H9 (cell line): ENCODE data around the gene STIMATE. TPM values are rescaled to one million over a fixed set of nuclear protein-coding genes. Genes with fewer than 3 reads are reported as not detected.

Source experiments
- DNase-seq: peaks from one replicate; pipeline ENCODE4 v3.0.0-alpha.2; 2017
- H2AFZ ChIP-seq: one replicate; pipeline ENCODE4 v1.6.1; 2013; ENCODE audit warnings: mild to moderate bottlenecking, low read length, control low read depth, moderate library complexity
- H2AK5ac ChIP-seq: 2 replicates; pipeline ENCODE4 v1.6.1; 2013; ENCODE audit warnings: low read length, control low read depth, mixed read lengths; ENCODE audit not compliant: insufficient read length
- H2BK120ac ChIP-seq: one replicate; pipeline ENCODE4 v1.6.1; 2013; ENCODE audit warnings: low read depth, mild to moderate bottlenecking, low read length, control low read depth, inconsistent platforms; ENCODE audit not compliant: poor library complexity, severe bottlenecking
- H2BK12ac ChIP-seq: 2 replicates; pipeline ENCODE4 v1.6.1; 2013; ENCODE audit warnings: low read length, control low read depth, mixed read lengths, low read depth; ENCODE audit not compliant: insufficient read length
- H2BK15ac ChIP-seq: 2 replicates; pipeline ENCODE4 v1.6.1; 2013; ENCODE audit warnings: low read depth, low read length, control low read depth
- H2BK20ac ChIP-seq: one replicate; pipeline ENCODE4 v1.6.1; 2013; ENCODE audit warnings: low read depth, mild to moderate bottlenecking, low read length, control low read depth, inconsistent platforms; ENCODE audit not compliant: poor library complexity, severe bottlenecking
- H2BK5ac ChIP-seq: 2 replicates; pipeline ENCODE4 v1.6.1; 2013; ENCODE audit warnings: low read length, control low read depth, mixed read lengths; ENCODE audit not compliant: insufficient read length
- H3K14ac ChIP-seq: 2 replicates; pipeline ENCODE4 v1.6.1; 2013; ENCODE audit warnings: low read length, control low read depth; ENCODE audit not compliant: insufficient read depth
- H3K18ac ChIP-seq: 2 replicates; pipeline ENCODE4 v1.6.1; 2013; ENCODE audit warnings: low read depth, mild to moderate bottlenecking, mixed read lengths, low read length, control low read depth; ENCODE audit not compliant: insufficient read length
- H3K23ac ChIP-seq: 2 replicates; pipeline ENCODE4 v1.6.1; 2013; ENCODE audit warnings: low read length, control low read depth, mixed read lengths, low read depth; ENCODE audit not compliant: insufficient read length
- H3K23me2 ChIP-seq: 2 replicates; pipeline ENCODE4 v1.6.1; 2013; ENCODE audit warnings: low read depth, mild to moderate bottlenecking, mixed read lengths, low read length, control low read depth; ENCODE audit not compliant: insufficient read length, poor library complexity, severe bottlenecking
- H3K27ac ChIP-seq: 2 replicates; pipeline ENCODE4 v1.5.1; 2013; ENCODE audit warnings: low read length, control low read depth, mixed read lengths, low read depth; ENCODE audit not compliant: insufficient read length
- H3K27me3 ChIP-seq: 2 replicates; pipeline ENCODE4 v1.6.1; 2013; ENCODE audit warnings: low read length, control low read depth, inconsistent platforms; ENCODE audit not compliant: insufficient read depth
- H3K4ac ChIP-seq: 2 replicates; pipeline ENCODE4 v1.6.1; 2013; ENCODE audit warnings: low read depth, mild to moderate bottlenecking, control low read depth, inconsistent platforms, low read length, moderate library complexity
- H3K4me1 ChIP-seq: 2 replicates; pipeline ENCODE4 v1.6.1; 2013; ENCODE audit warnings: low read length, control low read depth, inconsistent platforms; ENCODE audit not compliant: insufficient read depth
- H3K4me2 ChIP-seq: 2 replicates; pipeline ENCODE4 v1.6.1; 2013; ENCODE audit warnings: low read length, control low read depth, mixed read lengths; ENCODE audit not compliant: insufficient read length, insufficient read depth
- H3K56ac ChIP-seq: 2 replicates; pipeline ENCODE4 v1.6.1; 2013; ENCODE audit warnings: low read depth, mild to moderate bottlenecking, mixed read lengths, low read length, control low read depth; ENCODE audit not compliant: insufficient read length
- H3K79me1 ChIP-seq: 2 replicates; pipeline ENCODE4 v1.6.1; 2013; ENCODE audit warnings: low read depth, mild to moderate bottlenecking, moderate library complexity, low read length, control low read depth, inconsistent platforms; ENCODE audit not compliant: insufficient read depth, poor library complexity, severe bottlenecking
- H3K79me2 ChIP-seq: 2 replicates; pipeline ENCODE4 v1.6.1; 2013; ENCODE audit warnings: low read length, control low read depth, inconsistent platforms; ENCODE audit not compliant: insufficient read depth
- H3K9ac ChIP-seq: 2 replicates; pipeline ENCODE4 v1.6.1; 2013; ENCODE audit warnings: low read length, control low read depth, mixed read lengths; ENCODE audit not compliant: insufficient read length; ENCODE audit errors: extremely low read depth
- H3K9me3 ChIP-seq: one replicate; pipeline ENCODE4 v1.6.1; 2013; ENCODE audit warnings: low read depth, low read length, inconsistent platforms; ENCODE audit not compliant: control insufficient read depth
- H3T11ph ChIP-seq: one replicate; pipeline ENCODE4 v1.6.1; 2013; ENCODE audit warnings: mild to moderate bottlenecking, low read length, control low read depth, inconsistent platforms
- H4K20me1 ChIP-seq: one replicate; pipeline ENCODE4 v1.6.1; 2013; ENCODE audit not compliant: control insufficient read depth, insufficient read length, insufficient read depth
- H4K5ac ChIP-seq: 2 replicates; pipeline ENCODE4 v1.6.1; 2013; ENCODE audit warnings: low read depth, mild to moderate bottlenecking, mixed read lengths, low read length, control low read depth; ENCODE audit not compliant: insufficient read length
- H4K8ac ChIP-seq: replicated peaks from 2 replicates; pipeline ENCODE4 v1.6.1; 2013; ENCODE audit warnings: low read length, control low read depth, mixed read lengths, low read depth; ENCODE audit not compliant: insufficient read length
- H4K91ac ChIP-seq: 2 replicates; pipeline ENCODE4 v1.6.1; 2013; ENCODE audit warnings: low read depth, mild to moderate bottlenecking, moderate library complexity, mixed read lengths, low read length, control low read depth; ENCODE audit not compliant: insufficient read length
- H3K27ac Mint-ChIP-seq, 3 experiments: 2 replicates in 2 of 3; 3 replicates in 1 of 3; pipeline ENCODE4 v1.8.0; 2020 to 2021; ENCODE audit warnings: mixed read lengths in 3 of 3, mild to moderate bottlenecking in 1 of 3, moderate library complexity in 1 of 3
- H3K27me3 Mint-ChIP-seq: 2 replicates; pipeline ENCODE4 v1.8.0; 2021; ENCODE audit warnings: low read depth, mild to moderate bottlenecking, moderate library complexity, mixed read lengths
- H3K36me3 Mint-ChIP-seq, 3 experiments: 2 replicates in 2 of 3; 3 replicates in 1 of 3; pipeline ENCODE4 v1.8.0; 2020 to 2021; ENCODE audit warnings: low read depth in 3 of 3, mixed read lengths in 3 of 3; ENCODE audit not compliant: insufficient read depth in 1 of 3
- H3K4me1 Mint-ChIP-seq, 2 experiments: 2 replicates each; pipeline ENCODE4 v1.8.0; 2020; ENCODE audit warnings: mixed read lengths in 2 of 2
- H3K4me3 Mint-ChIP-seq, 2 experiments: 2 replicates in 1 of 2; 3 replicates in 1 of 2; pipeline ENCODE4 v1.8.0; 2020 to 2021; ENCODE audit warnings: mild to moderate bottlenecking in 2 of 2, mixed read lengths in 2 of 2, moderate library complexity in 1 of 2
- H3K9me3 Mint-ChIP-seq, 2 experiments: 2 replicates in 1 of 2; 3 replicates in 1 of 2; pipeline ENCODE4 v1.8.0; 2020; ENCODE audit warnings: mild to moderate bottlenecking in 2 of 2, mixed read lengths in 2 of 2, moderate library complexity in 1 of 2
- WGBS: extraction: QIAGEN DNeasy Blood & Tissue Kit; methylation state at CpG from one replicate; pipeline ENCODE4 v1.1.7; 2013; ENCODE audit warnings: missing lambda C conversion rate, low lambda C conversion rate, mixed read lengths; ENCODE audit not compliant: insufficient read length; ENCODE audit errors: extremely low coverage; 5-methylcytosine and 5-hydroxymethylcytosine counted together
- total RNA-seq: library from RNA; stranded (reverse); gene quantifications from 2 replicates; pipeline ENCODE4 v1.2.1, GENCODE V29; 2021
- TF ChIP-seq, protein P1 (sequence below): fragments of 200-600 bp; sonication (generic); conservative IDR thresholded peaks from 3 replicates; pipeline ENCODE4 v1.8.0; 2021; ENCODE audit warnings: antibody characterized with exemption, mild to moderate bottlenecking

Gene STIMATE
- total RNA-seq, 1 experiment from 2014 or later = 25.6 TPM

GRCh38 chr3:52795298-52795900 is 101.9 kb downstream of the STIMATE start:
- DNase-seq = no peak
- H3K4ac ChIP-seq = no peak overlapping the region
- peaks cover 6 to 8% of the 10 kb centered on the region in 2 experiments; a peak in 3 of 4 replicates for H3K4me1 Mint-ChIP-seq
- no peak overlapping the region for H3K4me3 Mint-ChIP-seq
- no peak overlapping the region for H2AFZ ChIP-seq
- H2BK120ac ChIP-seq = no peak overlapping the region
- no peak overlapping the region for H2BK5ac ChIP-seq
- H3K14ac ChIP-seq = no peak overlapping the region
- no peak overlapping the region for H4K5ac ChIP-seq
- H3T11ph ChIP-seq = no peak overlapping the region
- no peak overlapping the region for H3K27ac ChIP-seq
- H3K9me3 Mint-ChIP-seq = no peaks in the 10 kb centered on the region; a peak in 1 of 5 replicates
- H3K23me2 ChIP-seq = no peaks in the 10 kb centered on the region
- no peak overlapping the region for H2BK20ac ChIP-seq
- no peaks in the 10 kb centered on the region for H4K20me1 ChIP-seq
- no peak overlapping the region for H4K91ac ChIP-seq
- H3K4me2 ChIP-seq = no peak overlapping the region
- no peak overlapping the region for H2BK12ac ChIP-seq
- no peak overlapping the region for H3K18ac ChIP-seq
- H3K27ac Mint-ChIP-seq = no peak overlapping the region
- H3K9me3 ChIP-seq = no peaks in the 10 kb centered on the region
- H3K56ac ChIP-seq = no peak overlapping the region
- no peaks in the 10 kb centered on the region for H3K79me1 ChIP-seq
- H2AK5ac ChIP-seq = no peak overlapping the region
- TF ChIP-seq, protein P1, sequence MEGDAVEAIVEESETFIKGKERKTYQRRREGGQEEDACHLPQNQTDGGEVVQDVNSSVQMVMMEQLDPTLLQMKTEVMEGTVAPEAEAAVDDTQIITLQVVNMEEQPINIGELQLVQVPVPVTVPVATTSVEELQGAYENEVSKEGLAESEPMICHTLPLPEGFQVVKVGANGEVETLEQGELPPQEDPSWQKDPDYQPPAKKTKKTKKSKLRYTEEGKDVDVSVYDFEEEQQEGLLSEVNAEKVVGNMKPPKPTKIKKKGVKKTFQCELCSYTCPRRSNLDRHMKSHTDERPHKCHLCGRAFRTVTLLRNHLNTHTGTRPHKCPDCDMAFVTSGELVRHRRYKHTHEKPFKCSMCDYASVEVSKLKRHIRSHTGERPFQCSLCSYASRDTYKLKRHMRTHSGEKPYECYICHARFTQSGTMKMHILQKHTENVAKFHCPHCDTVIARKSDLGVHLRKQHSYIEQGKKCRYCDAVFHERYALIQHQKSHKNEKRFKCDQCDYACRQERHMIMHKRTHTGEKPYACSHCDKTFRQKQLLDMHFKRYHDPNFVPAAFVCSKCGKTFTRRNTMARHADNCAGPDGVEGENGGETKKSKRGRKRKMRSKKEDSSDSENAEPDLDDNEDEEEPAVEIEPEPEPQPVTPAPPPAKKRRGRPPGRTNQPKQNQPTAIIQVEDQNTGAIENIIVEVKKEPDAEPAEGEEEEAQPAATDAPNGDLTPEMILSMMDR = no peak
- no peak overlapping the region for H3K9ac ChIP-seq
- H2BK15ac ChIP-seq = no peak overlapping the region
- no peaks in the 10 kb centered on the region; a peak in 1 of 7 replicates for H3K36me3 Mint-ChIP-seq
- peaks cover 2% of the 10 kb centered on the region for H3K27me3 Mint-ChIP-seq
- no CpG with 5 or more reads among the region's 9 CpGs for WGBS
- no peak overlapping the region for H3K23ac ChIP-seq
- no peaks in the 10 kb centered on the region for H3K4me1 ChIP-seq
- H3K27me3 ChIP-seq = no peaks in the 10 kb centered on the region
- no peaks in the 10 kb centered on the region for H3K79me2 ChIP-seq
- H4K8ac ChIP-seq = no peak overlapping the region
